Stimulated activated CD4-positive, alpha-beta T cell treated with anti-CD3 and anti-CD28 coated beads, Interleukin-4, amount 100 ng/mL, for 4 hours (primary cell): ENCODE measurements around the gene RPN1.

Experiments
- DNase-seq, 2 experiments: peaks; one replicate each; pipeline ENCODE4 v3.0.0-alpha.2; 2020

RPN1 gene

DNA sequence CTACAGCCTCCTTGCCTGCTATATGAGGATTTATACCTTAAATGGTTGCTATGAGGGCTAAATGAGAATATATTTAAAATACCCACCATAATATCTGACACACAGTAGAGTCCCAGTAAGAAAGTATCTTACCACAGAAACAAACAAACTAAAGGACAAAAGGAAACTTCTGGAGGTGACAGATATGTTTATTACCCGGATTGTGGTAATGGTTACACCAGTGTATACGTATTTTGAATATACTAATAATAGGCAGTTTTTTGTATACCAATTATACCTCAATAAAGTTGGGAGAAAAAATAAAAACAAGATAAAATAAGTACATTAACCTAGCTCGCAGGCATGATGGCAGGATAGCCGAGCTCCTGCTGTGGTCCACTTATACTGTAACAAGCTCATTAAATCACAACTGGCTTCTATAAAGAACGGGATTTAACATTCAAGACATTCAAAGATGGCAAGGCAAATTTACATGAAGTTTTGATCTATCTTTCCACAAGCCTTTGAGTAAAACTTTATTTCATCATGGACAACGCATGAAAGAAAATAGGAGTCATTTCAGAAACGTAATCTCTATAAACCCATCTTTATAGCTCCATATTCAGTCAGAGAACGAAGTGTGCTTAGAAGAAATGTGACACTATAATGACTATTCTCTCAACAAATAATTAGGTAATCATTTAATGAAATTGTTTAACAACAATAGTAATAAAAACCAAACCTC is 1.5 kb downstream of the RPN1 start:
- no peak for DNase-seq

GRCh38 chr3:128648402-128648801 is 2.2 kb downstream of the RPN1 start:
- no peak for DNase-seq

GRCh38 chr3:128647307-128647706 is 3.3 kb downstream of the RPN1 start:
- DNase-seq = no peak

DNA sequence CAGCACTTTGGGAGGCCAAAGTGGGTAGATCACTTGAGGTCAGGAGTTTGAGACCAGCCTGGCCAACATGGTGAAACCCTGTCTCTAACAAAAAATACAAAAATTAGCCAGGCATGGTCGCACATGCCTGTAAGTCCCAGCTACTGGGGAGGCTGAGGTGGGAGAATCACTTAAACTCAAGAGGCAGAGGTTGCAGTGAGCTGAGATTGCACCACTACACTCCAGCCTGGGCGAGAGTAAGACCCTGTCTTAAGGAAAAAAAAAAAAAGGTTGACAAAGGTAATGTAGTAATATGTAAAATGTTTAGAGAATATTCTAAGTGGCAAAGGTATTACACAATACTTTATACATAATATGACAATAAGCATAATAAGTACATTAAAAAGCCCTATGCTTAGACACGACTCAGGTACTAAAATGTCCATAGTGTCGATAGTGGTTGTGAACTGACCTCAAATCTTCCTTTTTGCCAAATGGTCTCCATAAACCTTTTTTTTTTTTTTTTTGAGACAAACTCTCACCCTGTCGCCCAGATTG is 16.5 kb downstream of the RPN1 start:
- no peak for DNase-seq

GRCh38 chr3:128632301-128632700 is 18.3 kb downstream of the RPN1 start:
- DNase-seq = no peak

DNA sequence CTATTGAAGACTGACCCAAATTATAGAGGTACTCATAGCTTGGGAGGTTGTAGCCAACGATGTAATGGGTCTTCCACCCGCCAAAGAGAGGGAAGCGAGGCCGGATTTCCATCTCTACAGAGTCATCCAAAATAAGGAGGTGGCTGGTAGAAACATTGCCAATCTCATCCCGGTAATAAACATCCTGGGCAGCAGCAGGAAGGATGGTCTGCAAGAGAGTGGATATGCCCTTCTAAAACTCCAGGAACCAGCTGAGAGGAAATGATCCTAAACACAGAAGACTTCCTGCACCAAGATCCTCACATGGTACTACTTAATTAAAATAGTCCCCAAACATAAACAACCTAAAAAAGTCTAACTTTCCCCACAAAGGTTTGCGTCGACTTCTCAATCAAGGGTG is 20.7 kb downstream of the RPN1 start:
- DNase-seq = no peak

DNA sequence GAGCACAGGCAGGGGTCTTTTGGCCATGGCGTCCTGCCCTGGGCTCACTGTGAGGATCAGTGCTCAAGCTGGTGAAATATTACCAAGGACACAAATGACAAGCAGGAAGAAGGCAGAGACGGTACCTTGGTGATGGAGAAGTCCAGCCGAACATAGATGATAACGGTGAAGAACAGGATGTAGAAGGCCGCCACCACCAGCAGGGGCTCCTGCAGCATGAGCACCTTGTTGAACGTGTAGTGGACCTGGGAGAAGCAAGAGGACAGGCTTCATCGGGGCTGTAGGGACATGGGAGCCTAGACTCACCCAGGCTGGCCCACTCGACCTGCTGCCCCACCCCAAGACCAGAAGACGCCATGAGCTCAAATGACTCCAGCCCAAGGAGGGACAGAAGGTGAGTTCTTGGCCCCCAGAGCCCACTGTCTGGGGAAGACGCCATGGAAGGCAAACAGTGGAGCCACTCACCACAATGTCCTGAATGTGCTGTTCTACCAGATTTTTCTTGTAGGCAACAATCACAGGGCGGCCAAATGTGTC is 25.1 kb downstream of the RPN1 start:
- DNase-seq = no peak

DNA sequence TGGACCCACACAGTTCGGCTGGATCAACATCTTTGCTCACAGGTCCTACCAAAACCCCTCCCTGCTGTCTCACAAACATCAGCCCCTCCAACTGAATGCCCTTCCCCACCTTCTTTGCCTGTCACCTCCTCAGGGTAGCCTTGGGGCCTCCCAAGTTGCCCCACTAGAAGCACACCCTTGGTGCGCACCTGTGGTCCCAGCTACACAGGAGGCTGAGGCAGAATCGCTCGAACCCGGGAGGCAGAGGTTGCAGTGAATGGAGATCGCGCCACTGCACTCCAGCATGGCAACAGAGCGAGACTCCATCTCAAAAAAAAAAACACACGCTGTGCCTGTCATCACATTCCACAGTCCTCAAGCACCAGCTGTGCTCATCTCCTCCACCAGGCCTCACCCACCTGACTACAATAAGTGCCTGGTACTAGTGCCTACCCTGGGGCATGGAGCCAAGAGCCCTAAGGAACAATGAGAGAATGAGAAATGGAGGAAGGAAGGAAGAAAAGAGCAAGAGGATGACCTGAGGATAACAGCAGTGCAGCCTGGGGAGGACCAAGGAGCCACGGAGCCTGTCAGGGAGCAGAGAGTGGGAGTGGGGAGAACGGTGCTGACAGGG is 26.0 kb downstream of the RPN1 start:
- DNase-seq = no peak

GRCh38 chr3:128623762-128624176 is 26.8 kb downstream of the RPN1 start:
- no peak for DNase-seq

DNA sequence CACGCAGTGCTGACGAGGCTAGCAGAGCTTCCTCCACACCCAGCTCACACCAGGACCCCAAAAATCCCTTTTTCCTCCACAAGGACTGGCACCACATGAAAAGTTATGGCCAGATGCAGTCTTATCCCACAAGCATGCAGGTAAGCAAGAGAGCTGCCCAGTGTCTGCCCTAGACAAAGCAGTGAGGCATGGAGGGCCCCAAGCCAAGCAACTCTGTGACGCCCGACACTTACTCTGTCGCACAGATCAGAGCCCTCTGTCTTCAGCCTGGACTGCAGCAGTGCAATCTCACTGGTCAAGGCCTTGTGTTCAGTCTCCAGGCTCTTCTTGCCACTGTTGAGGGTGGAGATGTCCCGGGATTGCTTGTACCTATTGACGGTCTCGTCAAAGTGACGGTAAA is 28.7 kb downstream of the RPN1 start:
- DNase-seq = no peak

- no peak for DNase-seq
These were observed 29.4 kb downstream of the RPN1 start for GRCh38 chr3:128621234-128621633.

- DNase-seq = no peak
These were observed 30.3 kb downstream of the RPN1 start for GRCh38 chr3:128620268-128620691.

GRCh38 chr3:128619146-128619890 is 31.3 kb downstream of the RPN1 start:
- DNase-seq = peak in 1 of 2 experiments; percentile 26

- no peak for DNase-seq
These were observed 32.3 kb downstream of the RPN1 start for GRCh38 chr3:128618398-128618726.

- peak; percentile 98 to 99 for DNase-seq
These were observed 32.8 kb downstream of the RPN1 start for GRCh38 chr3:128617557-128618397.

DNA sequence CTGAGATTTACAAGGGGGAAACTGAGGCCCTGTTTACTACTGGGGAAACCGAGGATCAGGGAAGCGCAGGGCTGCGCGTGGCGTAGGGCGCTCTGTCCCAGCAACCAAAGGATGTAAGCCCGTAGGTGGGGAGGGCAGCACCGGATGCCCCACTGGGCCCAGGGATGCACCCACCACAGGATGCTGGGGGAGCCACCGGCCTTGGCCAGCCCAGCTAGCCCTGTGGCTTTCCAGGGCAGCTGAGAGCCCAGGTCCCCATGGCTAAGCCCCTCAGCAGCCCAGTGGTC is 33.4 kb downstream of the RPN1 start:
- no peak for DNase-seq

- no peak for DNase-seq
These were observed 33.9 kb downstream of the RPN1 start for GRCh38 chr3:128616516-128617269.

DNA sequence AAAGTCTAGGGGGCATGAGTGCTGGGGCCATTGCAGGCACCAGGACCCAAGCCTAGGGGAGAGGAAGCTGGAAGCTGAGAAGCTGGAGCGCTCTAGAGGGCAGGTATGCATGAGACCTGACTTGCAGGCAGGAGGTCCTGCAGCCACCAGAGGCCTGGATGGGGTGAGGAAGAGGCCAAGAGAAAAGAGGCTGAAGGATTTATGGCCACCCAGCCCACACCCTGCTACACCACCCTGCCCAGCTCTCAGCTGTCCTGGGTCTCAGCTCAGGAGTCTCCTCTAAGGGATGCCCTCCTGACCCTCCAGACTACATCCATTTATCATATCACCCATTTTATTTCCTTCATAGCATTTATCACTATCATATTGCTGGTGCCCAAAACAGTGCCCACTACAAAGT is 36.5 kb downstream of the RPN1 start:
- no peak for DNase-seq

- DNase-seq = no peak
These were observed 37.4 kb downstream of the RPN1 start for GRCh38 chr3:128613083-128613829.

DNA sequence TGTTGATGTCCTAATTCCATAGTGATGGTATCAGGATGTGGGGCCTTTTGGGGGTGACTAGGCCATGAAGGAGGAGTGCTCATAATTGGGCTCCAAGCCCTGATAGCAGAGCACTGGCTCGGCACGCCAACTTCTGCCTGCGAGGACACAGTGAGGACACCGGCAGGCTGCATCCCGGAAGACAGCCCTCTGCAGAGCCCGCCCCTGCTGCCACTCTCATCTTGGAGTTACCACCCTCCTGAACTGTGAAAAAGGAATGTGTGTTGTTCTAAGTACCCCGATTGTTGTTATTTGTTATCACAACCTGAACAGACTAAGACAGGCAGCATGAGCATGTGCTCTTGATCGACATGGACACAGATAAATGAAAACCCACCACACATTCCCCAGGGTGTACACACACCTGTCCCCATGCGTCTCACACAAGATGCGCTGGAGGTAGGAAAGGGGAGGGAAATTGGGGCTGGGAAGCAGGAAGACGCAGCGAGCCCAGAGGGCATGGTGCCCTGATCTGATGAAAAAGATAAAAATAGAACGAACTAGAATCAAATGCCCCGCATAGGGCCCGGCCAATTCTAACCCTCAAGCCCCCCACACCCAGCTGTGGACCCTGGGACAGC is 40.1 kb downstream of the RPN1 start:
- DNase-seq = no peak

GRCh38 chr3:128609294-128609693 is 41.3 kb downstream of the RPN1 start:
- DNase-seq = no peak
